Measurements from ENCODE around the gene GUCY1A2. TPM values are rescaled to one million over a fixed set of nuclear protein-coding genes. Genes with fewer than 3 reads are reported as not detected.
"Not testable (repeated sequence)": the region's sequence is repeated elsewhere in the genome, so short reads cannot be mapped to it uniquely, and the experiment has no call there.

GUCY1A2 gene
- total RNA-seq, 3 donors from 2014 or later = 0.61 to 4.0 (median 1.4) TPM

- H3K4me3 ChIP-seq = no peak overlapping the region
- ATAC-seq (no peak), DNase-seq (no peak)
- peaks cover 6% of the 10 kb centered on the region for H3K9me3 ChIP-seq
- no peaks in the 10 kb centered on the region for H3K36me3 ChIP-seq (ENCODE audit: low read depth)
- H3K4me1 ChIP-seq (ENCODE audit: low read depth) = no peaks in the 10 kb centered on the region
- intact Hi-C loops (cut with DNase I, micrococcal nuclease) = no loop called here
- TF ChIP-seq, protein P1, sequence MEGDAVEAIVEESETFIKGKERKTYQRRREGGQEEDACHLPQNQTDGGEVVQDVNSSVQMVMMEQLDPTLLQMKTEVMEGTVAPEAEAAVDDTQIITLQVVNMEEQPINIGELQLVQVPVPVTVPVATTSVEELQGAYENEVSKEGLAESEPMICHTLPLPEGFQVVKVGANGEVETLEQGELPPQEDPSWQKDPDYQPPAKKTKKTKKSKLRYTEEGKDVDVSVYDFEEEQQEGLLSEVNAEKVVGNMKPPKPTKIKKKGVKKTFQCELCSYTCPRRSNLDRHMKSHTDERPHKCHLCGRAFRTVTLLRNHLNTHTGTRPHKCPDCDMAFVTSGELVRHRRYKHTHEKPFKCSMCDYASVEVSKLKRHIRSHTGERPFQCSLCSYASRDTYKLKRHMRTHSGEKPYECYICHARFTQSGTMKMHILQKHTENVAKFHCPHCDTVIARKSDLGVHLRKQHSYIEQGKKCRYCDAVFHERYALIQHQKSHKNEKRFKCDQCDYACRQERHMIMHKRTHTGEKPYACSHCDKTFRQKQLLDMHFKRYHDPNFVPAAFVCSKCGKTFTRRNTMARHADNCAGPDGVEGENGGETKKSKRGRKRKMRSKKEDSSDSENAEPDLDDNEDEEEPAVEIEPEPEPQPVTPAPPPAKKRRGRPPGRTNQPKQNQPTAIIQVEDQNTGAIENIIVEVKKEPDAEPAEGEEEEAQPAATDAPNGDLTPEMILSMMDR (IDR thresholded peaks at IDR 0.05) = no peak
Measured at GRCh38 chr11:106914409-106914808, 103.9 kb downstream of the GUCY1A2 start.

GRCh38 chr11:106913141-106913540 lies 105.1 kb downstream of the GUCY1A2 start:
- TF ChIP-seq, protein P1 (IDR thresholded peaks at IDR 0.05) = no peak
- Histone ChIP-seq H3K9me3 (peaks cover 7% of the 10 kb centered on the region), H3K36me3 (ENCODE audit: low read depth) (no peaks in the 10 kb centered on the region), H3K4me3 (no peak overlapping the region), H3K4me1 (ENCODE audit: low read depth) (no peaks in the 10 kb centered on the region)
- no peak for ATAC-seq
- no peak for DNase-seq
- intact Hi-C loops (cut with DNase I, micrococcal nuclease) = no loop called here

GRCh38 chr11:106904826-106905225 lies 113.5 kb downstream of the GUCY1A2 start:
- no peak overlapping the region for H3K4me3 ChIP-seq
- DNase-seq = no peak
- H3K36me3 ChIP-seq (ENCODE audit: low read depth) = no peaks in the 10 kb centered on the region
- peaks cover 23% of the 10 kb centered on the region for H3K9me3 ChIP-seq
- TF ChIP-seq, protein P1 (IDR thresholded peaks at IDR 0.05) = no peak
- intact Hi-C loops (cut with DNase I, micrococcal nuclease) = no loop called here
- ATAC-seq = no peak
- no peaks in the 10 kb centered on the region for H3K4me1 ChIP-seq (ENCODE audit: low read depth)

DNA sequence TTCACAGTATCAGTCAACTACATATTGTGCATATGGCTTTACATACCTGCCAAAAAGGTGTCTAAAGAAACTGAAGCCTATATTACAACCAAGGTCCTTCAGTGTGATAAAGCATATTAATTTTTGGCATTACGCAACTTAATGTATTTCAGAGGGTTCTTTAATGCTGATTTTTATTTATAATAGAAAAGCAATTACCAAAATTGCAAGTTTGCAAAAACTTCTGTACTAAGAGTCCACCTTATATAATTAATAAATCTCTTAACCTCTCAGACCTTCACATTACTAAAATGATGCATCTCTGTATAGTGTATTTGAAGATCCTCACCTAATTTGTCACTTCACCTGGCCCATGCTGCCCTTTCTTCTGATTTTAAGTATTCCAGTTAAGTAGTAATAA lies 128.6 kb downstream of the GUCY1A2 start:
- Histone ChIP-seq H3K4me1 (ENCODE audit: low read depth) (no peaks in the 10 kb centered on the region), H3K9me3 (peaks cover 15% of the 10 kb centered on the region), H3K4me3 (no peak overlapping the region), H3K36me3 (ENCODE audit: low read depth) (no peaks in the 10 kb centered on the region)
- DNase-seq = no peak
- intact Hi-C loops (cut with DNase I, micrococcal nuclease) = no loop called here
- ATAC-seq = no peak
- TF ChIP-seq, protein P1 (IDR thresholded peaks at IDR 0.05) = no peak

DNA sequence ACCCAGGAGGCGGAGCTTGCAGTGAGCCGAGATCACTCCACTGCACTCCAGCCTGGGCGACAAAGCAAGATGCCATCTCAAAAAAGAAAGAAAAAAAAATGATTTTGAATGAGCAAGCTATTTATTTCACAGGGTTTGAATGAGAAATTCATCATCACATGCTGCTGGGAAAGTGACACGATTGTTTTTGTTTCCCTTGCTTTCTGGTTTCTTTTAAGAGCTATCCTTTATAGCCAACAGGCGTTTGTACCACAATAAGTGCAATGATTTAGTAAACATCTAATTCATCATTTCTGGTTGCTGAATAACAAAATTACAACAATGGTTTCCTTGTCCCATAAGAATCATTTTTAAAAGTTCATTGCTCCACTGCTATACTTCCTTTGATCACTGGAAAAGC lies 129.9 kb downstream of the GUCY1A2 start:
- DNase-seq (no peak), ATAC-seq (no peak)
- Histone ChIP-seq H3K4me1 (ENCODE audit: low read depth) (no peaks in the 10 kb centered on the region), H3K36me3 (ENCODE audit: low read depth) (no peaks in the 10 kb centered on the region), H3K4me3 (no peak overlapping the region), H3K9me3 (peaks cover 17% of the 10 kb centered on the region)
- TF ChIP-seq, protein P1 (IDR thresholded peaks at IDR 0.05) = no peak
- intact Hi-C loops (cut with DNase I, micrococcal nuclease) = no loop called here

DNA sequence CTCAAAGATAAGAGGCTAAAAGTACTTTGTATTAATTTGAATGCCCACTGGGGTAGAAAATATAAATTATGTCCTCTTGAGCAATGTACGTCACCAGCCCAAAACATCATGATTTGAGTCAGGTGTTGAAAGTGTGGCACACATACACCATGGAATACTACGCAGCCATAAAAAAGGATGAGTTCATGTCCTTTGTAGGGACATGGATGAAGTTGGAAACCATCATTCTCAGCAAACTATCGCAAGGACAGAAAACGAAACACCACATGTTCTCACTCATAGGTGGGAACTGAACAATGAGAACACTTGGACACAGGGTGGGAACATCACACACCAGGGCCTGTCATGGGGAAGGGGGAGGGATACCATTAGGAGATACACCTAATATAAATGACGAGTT lies 134.6 kb downstream of the GUCY1A2 start:
- H3K4me3 ChIP-seq; H3K36me3 ChIP-seq (ENCODE audit: low read depth); ATAC-seq; DNase-seq; intact Hi-C loops (cut with DNase I, micrococcal nuclease); H3K9me3 ChIP-seq; H3K4me1 ChIP-seq (ENCODE audit: low read depth): not testable (repeated sequence)

Measured in mucosa of descending colon (tissue), 3 donors.